H1 (cell line): ENCODE data around the gene TEAD3. TPM values are rescaled to one million over a fixed set of nuclear protein-coding genes. Genes with fewer than 3 reads are reported as not detected.

Experiments used
- BCL11A ChIP-seq, 2 experiments: IDR thresholded peaks; one replicate each; pipeline ENCODE4 v1.6.1; 2011; ENCODE audit warnings: low read depth in 2 of 2, low read length in 2 of 2, mild to moderate bottlenecking in 2 of 2
- CBX8 ChIP-seq: fragments of 300-800, 300-1000 bp; sonication (generic); IDR thresholded peaks from 2 replicates; pipeline ENCODE4 v1.7.1; 2016; ENCODE audit warnings: low read depth, low read length, borderline replicate concordance
- CHD7 ChIP-seq: fragments of 300-600 bp; sonication (generic); IDR thresholded peaks from 2 replicates; pipeline ENCODE4 v1.7.1; 2012; ENCODE audit warnings: low read length, moderate library complexity, mild to moderate bottlenecking, inconsistent platforms; ENCODE audit not compliant: insufficient replicate concordance
- EZH2 ChIP-seq: fragments of 200-600 bp; sonication (generic); IDR thresholded peaks from 2 replicates; pipeline ENCODE4 v1.7.1; 2012; ENCODE audit warnings: low read depth, mild to moderate bottlenecking, moderate library complexity, low read length, inconsistent platforms; ENCODE audit not compliant: severe bottlenecking
- GTF2F1 ChIP-seq: IDR thresholded peaks from 2 replicates; pipeline ENCODE4 v1.6.1; 2012; ENCODE audit warnings: low read depth, low read length, improper control_type of control experiment, borderline replicate concordance
- KDM4A ChIP-seq: IDR thresholded peaks from one replicate; pipeline ENCODE4 v1.7.1; 2012; ENCODE audit warnings: low read depth, mild to moderate bottlenecking, moderate library complexity, low read length, inconsistent platforms; ENCODE audit not compliant: severe bottlenecking
- polyA plus RNA-seq, 7 experiments: library from polyadenylated mRNA; depleted of rRNA in 3 of 7; stranded (reverse) in 5 of 7; unstranded in 2 of 7; fragments of >200 nt in 5 of 7; fragments of 200-250 nt in 2 of 7; gene quantifications; 1 replicate in 5 of 7; 2 replicates in 1 of 7; 4 replicates in 1 of 7; pipeline versions ENCODE4 v1.2.1 to v1.2.3, GENCODE V29; 2011 to 2013; ENCODE audit warnings: missing spikeins in 2 of 7, mixed read lengths in 2 of 7
- total RNA-seq: library from RNA; stranded (reverse); fragmentation: NEBNext Ultra II Directional; extraction: Animal tissue kit (Norgen Biotek cat#: 25700); gene quantifications from 2 replicates; pipeline ENCODE4 v1.2.1, GENCODE V29; 2021

Gene TEAD3
- total and polyA plus RNA-seq, 2 of the 8 experiments (the other 6 are each of a cell fraction or from before 2014, with no cell fraction given) = 20.1 to 28.7 TPM

DNA sequence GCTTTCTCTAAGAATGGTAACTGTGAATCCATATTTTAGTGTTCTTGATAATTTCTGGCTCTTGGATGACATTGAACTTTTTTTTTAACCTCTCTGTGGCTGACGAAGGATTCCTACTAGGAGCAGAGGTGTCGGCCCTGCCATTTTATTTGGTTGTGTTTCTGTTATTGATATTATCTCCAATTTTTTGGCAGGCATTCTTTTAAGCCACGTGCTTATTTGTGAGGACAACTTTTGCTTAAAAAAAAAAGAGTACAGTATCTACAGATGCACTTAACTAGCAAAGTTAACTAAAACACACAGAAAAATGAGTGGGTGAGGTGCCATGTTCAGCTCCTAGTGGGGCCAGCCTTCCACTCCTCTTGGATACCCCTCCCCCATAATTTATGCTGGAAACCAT is 43.6 kb downstream of the TEAD3 start (continued):
- no peak for TF ChIP-seq GTF2F1
- TF ChIP-seq EZH2 = no peak
- TF ChIP-seq CBX8 = no peak
- no peak for TF ChIP-seq BCL11A (IDR thresholded peaks at IDR 0.05; ENCODE audit: low read depth in 2 of 2, low read length in 2 of 2)
- no peak for TF ChIP-seq CHD7
- TF ChIP-seq KDM4A = no peak
- TF ChIP-seq, all 59 proteins: peak for 0
